Islet precursor cell (in vitro differentiated cells): Measurements from ENCODE around the gene PRR14.

Source experiments
- DNase-seq: peaks from one replicate; pipeline ENCODE4 v3.0.0-alpha.2; 2018

Gene PRR14

GRCh38 chr16:30660424-30661261, 9.9 kb downstream of the PRR14 start:
- DNase-seq, result no peak

DNA sequence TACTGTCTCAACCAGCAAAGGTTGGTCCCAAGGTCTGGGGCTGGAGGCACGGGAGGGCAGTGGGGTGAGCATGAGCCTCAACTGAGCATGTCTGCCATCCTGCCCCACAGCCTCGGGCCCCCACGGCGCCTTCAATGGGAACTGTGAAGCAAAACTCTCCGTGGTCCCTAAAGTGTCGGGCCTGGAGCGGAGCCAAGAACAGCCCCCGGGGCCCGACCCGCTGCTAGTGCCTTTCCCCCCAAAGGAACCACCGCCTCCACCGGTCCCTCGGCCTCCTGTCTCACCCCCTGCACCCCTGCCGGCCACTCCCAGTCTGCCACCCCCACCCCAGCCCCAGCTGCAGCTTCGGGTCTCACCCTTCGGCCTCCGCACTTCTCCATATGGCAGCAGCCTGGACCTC, 11.7 kb downstream of the PRR14 start:
- no peak for DNase-seq

- no peak for DNase-seq
Observed at GRCh38 chr16:30663038-30663437, 12.3 kb downstream of the PRR14 start.

GRCh38 chr16:30663820-30664219, 13.1 kb downstream of the PRR14 start:
- DNase-seq, result no peak

DNA sequence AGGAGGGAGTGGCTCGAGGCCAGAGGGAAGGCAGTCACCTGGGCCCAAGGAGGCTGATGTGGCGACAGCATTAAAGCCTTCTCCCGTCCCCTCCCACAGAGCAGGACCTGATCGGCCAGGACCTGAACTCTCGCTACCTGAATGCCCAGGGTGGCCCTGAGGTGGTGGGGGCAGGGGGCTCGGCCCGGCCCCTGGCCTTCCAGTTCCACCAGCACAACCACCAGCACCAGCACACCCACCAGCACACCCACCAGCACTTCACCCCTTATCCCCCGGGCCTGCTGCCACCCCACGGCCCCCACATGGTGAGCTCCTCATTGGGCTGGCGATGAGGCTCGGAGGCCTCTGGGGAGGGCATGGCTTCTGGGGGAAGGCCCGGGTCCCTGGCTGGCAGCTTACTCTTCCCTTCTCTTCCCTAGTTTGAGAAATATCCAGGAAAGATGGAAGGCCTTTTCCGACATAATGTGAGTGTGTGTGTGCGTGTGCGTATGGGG, 13.9 kb downstream of the PRR14 start:
- no peak for DNase-seq

- DNase-seq, result no peak
Observed at GRCh38 chr16:30665155-30665829, 14.5 kb downstream of the PRR14 start.

GRCh38 chr16:30665830-30666190, 15.1 kb downstream of the PRR14 start:
- no peak for DNase-seq

DNA sequence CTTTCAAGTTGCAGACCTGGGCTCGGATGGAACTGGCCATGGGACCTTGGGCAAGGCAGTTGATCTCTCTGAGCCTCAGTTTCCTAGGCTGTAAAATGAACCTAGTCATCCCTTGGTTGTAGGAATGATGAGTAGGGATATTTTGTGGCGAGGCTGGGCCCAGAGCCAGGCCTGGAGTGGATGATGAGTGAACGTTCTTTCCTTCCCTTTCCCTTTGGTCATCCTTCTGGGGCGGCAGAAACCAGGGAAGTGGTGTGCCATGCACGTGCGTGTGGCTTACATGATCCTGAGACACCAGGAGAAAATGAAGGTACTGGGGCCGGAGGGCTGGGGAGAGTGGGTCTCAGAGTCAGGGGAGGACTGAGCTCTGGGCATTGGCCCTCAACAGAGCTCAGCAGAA, 15.9 kb downstream of the PRR14 start:
- no peak for DNase-seq

- no peak for DNase-seq
Observed at GRCh38 chr16:30667361-30667905, 16.7 kb downstream of the PRR14 start.

DNA sequence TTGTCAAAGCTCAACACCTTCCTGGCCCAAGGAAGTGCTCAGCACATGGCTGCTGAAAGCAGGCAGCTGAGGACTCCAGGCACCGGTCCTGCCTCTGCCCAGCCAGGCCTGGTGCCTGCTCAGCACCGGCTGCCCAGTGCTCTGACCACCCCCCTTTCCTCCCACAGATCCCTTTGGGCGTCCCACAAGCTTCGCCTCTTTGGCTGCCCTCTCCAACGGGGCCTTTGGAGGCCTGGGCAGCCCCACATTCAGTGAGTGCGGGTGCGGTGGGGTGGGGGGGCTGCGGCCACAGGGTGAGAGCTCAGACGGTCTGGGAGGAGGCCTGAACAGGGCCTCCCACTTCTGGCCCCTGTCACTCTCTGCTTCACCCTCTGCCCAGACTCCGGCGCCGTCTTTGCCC, 17.6 kb downstream of the PRR14 start:
- DNase-seq, result no peak

DNA sequence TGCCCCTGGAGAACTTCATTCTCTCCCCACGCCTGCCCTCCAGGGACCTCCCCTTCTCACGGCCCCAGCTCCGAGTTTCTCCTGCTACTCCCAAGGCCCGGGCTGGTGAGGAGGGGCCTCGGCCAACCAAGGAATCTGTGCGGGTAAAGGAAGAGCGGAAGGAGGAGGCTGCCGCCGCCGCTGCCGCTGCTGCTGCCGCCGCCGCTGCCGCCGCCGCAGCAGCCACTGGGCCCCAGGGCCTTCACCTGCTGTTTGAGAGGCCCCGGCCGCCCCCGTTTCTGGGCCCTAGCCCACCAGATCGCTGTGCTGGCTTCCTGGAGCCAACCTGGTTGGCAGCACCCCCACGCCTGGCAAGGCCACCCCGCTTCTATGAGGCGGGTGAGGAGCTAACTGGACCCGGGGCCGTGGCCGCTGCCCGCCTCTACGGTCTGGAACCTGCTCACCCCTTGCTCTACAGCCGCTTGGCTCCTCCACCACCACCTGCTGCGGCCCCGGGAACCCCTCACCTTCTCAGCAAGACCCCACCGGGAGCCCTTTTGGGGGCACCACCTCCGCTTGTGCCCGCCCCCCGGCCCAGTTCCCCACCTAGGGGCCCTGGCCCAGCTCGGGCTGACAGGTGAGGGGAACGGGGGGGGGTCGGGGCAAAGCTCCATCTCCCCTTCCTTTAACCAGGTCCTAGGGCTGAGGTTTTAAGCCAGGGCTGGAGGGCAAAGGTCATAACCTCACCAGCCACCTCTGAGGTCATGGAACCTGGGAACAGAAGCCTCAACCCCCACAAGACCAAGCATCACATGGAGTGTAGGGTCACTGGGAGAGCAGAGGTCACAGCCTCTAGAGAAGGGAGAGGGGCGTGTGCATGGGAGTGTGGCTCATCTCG, 18.5 kb downstream of the PRR14 start:
- no peak for DNase-seq

DNA sequence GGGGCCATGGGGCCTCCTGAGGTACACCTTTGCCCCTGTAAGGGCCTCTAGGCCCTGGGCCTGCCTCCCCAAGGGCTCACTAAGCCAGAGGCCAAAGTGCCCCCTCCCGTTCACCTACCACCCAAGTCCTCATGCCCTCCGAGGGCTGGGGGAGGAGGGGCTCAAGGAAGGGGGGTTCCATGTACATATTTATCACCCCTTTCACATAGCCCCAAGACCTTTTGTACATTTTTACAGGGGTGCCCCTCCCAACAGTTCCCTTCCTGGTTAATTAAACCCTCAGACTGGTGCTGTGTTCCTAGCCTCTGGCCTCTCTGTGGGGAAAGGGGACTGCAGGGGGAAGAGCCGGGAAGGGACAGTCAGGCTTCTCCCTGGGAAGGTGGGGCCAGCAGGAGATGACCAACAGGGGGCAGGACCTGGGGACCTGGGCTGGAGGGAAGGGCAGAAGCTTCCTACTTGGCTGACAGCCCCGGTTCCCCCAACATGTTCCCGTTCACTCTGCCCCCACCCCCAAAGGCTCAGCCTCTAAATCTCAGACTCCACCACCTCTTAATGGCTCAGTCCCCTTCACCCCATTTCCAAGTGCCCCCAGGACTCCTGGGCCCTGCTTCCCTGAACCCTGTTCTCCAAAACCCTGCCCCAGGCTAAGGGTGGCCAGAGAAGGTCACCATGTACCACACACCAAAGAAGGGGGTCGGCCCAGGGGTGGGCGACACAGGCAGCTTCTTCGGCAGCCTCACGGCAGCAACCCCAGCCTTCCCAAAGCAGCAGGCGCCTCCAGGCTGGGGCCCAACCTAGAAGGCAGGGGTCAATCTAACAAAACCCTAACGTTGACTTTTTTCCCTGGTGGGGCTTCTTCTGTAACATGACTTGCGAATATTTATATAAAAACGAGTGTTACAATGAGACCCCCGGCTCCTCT, 19.4 kb downstream of the PRR14 start:
- no peak for DNase-seq

DNA sequence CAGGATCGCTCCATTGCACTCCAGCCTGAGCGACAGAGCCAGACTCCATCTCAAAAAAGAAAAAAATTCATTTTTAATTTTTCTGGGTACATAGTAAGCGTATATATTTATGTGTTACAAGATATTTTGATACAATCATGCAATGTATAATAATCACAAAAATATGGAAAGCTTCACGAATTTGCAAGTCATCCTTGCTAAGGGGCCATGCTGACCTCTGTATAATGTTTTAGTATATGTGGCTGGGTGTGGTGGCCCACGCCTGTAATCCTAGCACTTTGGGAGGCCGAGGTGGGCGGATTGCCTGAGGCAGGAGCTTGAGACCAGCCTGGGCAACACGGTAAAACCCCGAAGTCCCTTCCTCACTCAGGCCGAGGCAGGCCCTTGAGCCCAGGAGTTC, 24.4 kb downstream of the PRR14 start:
- DNase-seq, result no peak

DNA sequence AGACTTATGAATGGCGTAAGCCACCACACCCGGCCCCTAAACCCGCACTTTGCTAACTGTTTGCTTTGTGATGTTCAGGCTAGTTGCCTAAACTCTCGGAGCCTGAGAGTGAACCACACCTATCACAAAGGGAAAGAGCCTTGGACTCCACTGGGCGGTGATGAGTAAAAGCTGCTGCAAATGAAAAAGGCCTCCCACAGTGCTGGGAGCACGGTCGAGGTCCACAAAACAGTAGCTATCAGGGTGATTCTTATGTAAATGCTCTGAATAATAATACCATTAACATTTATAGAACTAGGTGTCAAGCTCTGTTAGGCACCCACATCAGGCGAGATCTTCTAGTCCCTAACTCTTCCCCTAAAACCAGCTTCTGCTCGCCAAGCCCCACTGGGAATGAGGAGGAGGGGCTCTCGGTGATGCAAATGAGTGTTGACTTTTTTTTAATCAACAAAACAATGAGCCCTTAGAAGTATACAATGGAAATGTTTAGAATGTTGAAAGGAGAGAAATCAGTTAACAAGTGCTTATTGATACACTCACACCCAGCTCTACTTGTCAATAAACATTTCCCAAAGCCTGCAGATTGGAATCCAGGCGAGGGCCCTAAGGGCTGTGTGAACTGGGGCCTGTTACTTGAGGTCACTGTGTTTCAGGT, 27.3 kb downstream of the PRR14 start:
- DNase-seq, result no peak

- no peak for DNase-seq
Observed at GRCh38 chr16:30678586-30678970, 27.8 kb downstream of the PRR14 start.

- DNase-seq, result no peak
Observed at GRCh38 chr16:30680326-30680725, 29.6 kb downstream of the PRR14 start.

GRCh38 chr16:30688701-30689100, 37.9 kb downstream of the PRR14 start:
- DNase-seq, result no peak

GRCh38 chr16:30691907-30692306, 41.1 kb downstream of the PRR14 start:
- no peak for DNase-seq

DNA sequence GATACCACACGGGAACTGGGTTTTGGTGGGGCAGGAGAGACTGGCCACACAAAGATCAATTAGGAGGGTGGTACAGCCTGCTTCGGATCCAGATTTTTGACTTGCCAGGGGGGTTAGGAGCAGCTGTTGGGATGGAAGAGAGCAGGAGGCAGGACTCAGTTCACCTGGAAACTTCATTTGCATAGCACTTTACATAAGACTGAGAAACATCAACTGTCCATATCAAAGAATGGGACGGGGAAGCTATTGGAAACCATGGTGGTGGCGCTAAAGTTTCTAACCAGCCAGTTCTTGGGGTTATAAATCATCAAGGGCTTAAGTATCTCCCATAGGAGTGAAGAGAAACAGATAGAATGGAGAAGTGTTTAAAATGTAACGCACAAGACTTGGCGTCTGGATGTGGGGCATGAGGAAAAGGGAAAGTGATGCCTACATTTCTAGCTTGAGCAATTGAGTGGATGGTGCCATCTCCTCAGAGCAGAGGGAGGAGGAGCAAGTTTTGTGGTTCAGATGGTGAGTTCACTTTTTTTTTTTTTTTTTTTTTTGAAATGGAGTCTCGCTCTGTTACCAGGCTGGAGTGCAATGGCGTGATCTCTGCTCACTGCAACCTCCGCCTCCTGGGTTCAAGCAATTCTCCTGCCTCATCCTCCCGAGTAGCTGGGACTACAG, 41.8 kb downstream of the PRR14 start:
- DNase-seq, result no peak

GRCh38 chr16:30694926-30695693, 44.4 kb downstream of the PRR14 start:
- no peak for DNase-seq
